ENCODE results near the gene PRKAR1B. TPM values are rescaled to one million over a fixed set of nuclear protein-coding genes. Genes with fewer than 3 reads are reported as not detected.

Gene PRKAR1B
- total and polyA plus RNA-seq, 2 donors (not counting 1 experiment from before 2014, with no cell fraction given), result 4.5 to 8.6 TPM

DNA sequence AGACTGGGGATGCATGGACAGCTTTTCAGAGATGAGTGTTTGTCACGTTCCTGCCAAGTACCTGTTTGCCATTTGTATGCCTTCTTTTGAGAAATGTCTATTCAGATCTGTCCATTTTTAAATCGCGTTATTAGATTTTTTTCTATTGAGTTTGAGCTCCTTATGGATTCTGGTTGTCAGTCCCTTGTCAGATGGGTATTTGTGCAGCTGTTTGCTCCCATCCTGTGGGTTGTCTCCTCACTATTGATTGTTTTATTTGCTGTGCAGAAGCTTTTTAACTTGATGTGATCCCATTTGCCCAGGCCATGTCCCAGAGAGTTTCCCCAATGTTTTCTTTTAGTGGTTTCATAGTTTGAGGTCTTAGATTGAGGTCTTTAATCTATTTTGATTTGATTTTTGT lies 5.5 kb upstream of the PRKAR1B start:
- no peaks in the 10 kb centered on the region for H3K27me3 ChIP-seq (replicated peaks in 1 of 4; ENCODE audit: control extremely low read depth in 1 of 4, control insufficient read depth in 3 of 4, insufficient read depth in 4 of 4, low read length in 3 of 4)
- Mint-ChIP-seq H3K9me3 (ENCODE audit: insufficient read depth) (no peaks in the 10 kb centered on the region), H3K27me3 (no peaks in the 10 kb centered on the region), H3K4me1 (peaks cover 12% of the 10 kb centered on the region), H3K4me3 (no peak overlapping the region), H3K27ac (no peak overlapping the region)
- H4K20me1 ChIP-seq (ENCODE audit: control insufficient read depth, insufficient read depth, low read length, poor library complexity, severe bottlenecking), result peaks cover 7% of the 10 kb centered on the region
- CTCF ChIA-PET, result no interaction called here
- peaks cover 31% of the 10 kb centered on the region for H3K79me2 ChIP-seq (ENCODE audit: control insufficient read depth, insufficient read depth, low read length)
- H3K4me2 ChIP-seq (replicated peaks; ENCODE audit: low read depth, low read length, poor library complexity, severe bottlenecking), result no peak overlapping the region
- no peak for DNase-seq
- TF ChIP-seq CTCF (IDR thresholded peaks at IDR 0.05) (no peak), EZH2 (IDR thresholded peaks at IDR 0.05; ENCODE audit: borderline replicate concordance, insufficient read depth, low read depth, low read length, poor library complexity, severe bottlenecking) (no peak)
- H3K4me3 ChIP-seq (ENCODE audit: control extremely low read depth in 1 of 5, extremely low read depth in 1 of 5, insufficient read depth in 1 of 5, low read depth in 2 of 5, low read length in 4 of 5), result no peak overlapping the region
- intact Hi-C loops (cut with micrococcal nuclease), result no loop called here
- peaks cover 7 to 9% of the 10 kb centered on the region in 2 donors for H3K4me1 ChIP-seq (ENCODE audit: control insufficient read depth in 2 of 2, insufficient read depth in 2 of 2, low read length in 2 of 2)
- H3K36me3 ChIP-seq (replicated peaks in 1 of 2; ENCODE audit: control extremely low read depth in 1 of 2, control insufficient read depth in 1 of 2, extremely low read depth in 1 of 2, insufficient read depth in 2 of 2, low read length in 1 of 2), result peaks cover 0 to 8% of the 10 kb centered on the region in 2 experiments
- no peak overlapping the region for H3K27ac ChIP-seq (ENCODE audit: low read length in 2 of 2)
- no peak overlapping the region for H2AFZ ChIP-seq (ENCODE audit: insufficient read depth, low read depth, low read length, poor library complexity, severe bottlenecking)
- POLR2A ChIA-PET, result interaction anchor here (0.6 kb wide), 1 partner anchor 354 kb away, joined by 11 read pairs; no protein-coding TSS in a partner anchor
- 100% methylated on average over 3 of the region's 3 CpGs for WGBS (ENCODE audit: insufficient coverage)
- peaks cover 2 to 9% (median 5%) of the 10 kb centered on the region in 3 donors for H3K9me3 ChIP-seq (ENCODE audit: control extremely low read depth in 1 of 3, control insufficient read depth in 2 of 3, insufficient read depth in 1 of 3, low read length in 2 of 3)
- no peak for ATAC-seq (ENCODE audit: low read depth)
- no peak overlapping the region for H3K9ac ChIP-seq (ENCODE audit: low read length)

- whole genome bisulfite sequencing (ENCODE audit: insufficient coverage), result 96% methylated on average over 16 of the region's 17 CpGs
- no peak overlapping the region for H3K9ac ChIP-seq (ENCODE audit: low read length)
These were observed 5.0 kb upstream of the PRKAR1B start for GRCh38 chr7:732094-732541.

More at GRCh38 chr7:732094-732541, 5.0 kb upstream of the PRKAR1B start:
- no peaks in the 10 kb centered on the region for H3K27me3 ChIP-seq (replicated peaks in 1 of 4; ENCODE audit: control extremely low read depth in 1 of 4, control insufficient read depth in 3 of 4, insufficient read depth in 4 of 4, low read length in 3 of 4)
- no peak overlapping the region for H3K4me3 Mint-ChIP-seq
- intact Hi-C loops (cut with micrococcal nuclease), result no loop called here
- no peaks in the 10 kb centered on the region for H3K27me3 Mint-ChIP-seq
- peaks cover 2 to 9% (median 5%) of the 10 kb centered on the region in 3 donors for H3K9me3 ChIP-seq (ENCODE audit: control extremely low read depth in 1 of 3, control insufficient read depth in 2 of 3, insufficient read depth in 1 of 3, low read length in 2 of 3)
- H3K79me2 ChIP-seq (ENCODE audit: control insufficient read depth, insufficient read depth, low read length), result peaks cover 30% of the 10 kb centered on the region
- peaks cover 0 to 8% of the 10 kb centered on the region in 2 experiments for H3K36me3 ChIP-seq (replicated peaks in 1 of 2; ENCODE audit: control extremely low read depth in 1 of 2, control insufficient read depth in 1 of 2, extremely low read depth in 1 of 2, insufficient read depth in 2 of 2, low read length in 1 of 2)
- peaks cover 7 to 10% of the 10 kb centered on the region in 2 donors for H3K4me1 ChIP-seq (ENCODE audit: control insufficient read depth in 2 of 2, insufficient read depth in 2 of 2, low read length in 2 of 2)
- no peak overlapping the region for H3K27ac ChIP-seq (ENCODE audit: low read length in 2 of 2)
- H3K27ac Mint-ChIP-seq, result no peak overlapping the region
- H3K4me3 ChIP-seq (ENCODE audit: control extremely low read depth in 1 of 5, extremely low read depth in 1 of 5, insufficient read depth in 1 of 5, low read depth in 2 of 5, low read length in 4 of 5), result no peak overlapping the region
- POLR2A ChIA-PET, result interaction anchor here (0.6 kb wide), 1 partner anchor 354 kb away, joined by 11 read pairs; no protein-coding TSS in a partner anchor
- no peak for DNase-seq
- H2AFZ ChIP-seq (ENCODE audit: insufficient read depth, low read depth, low read length, poor library complexity, severe bottlenecking), result no peak overlapping the region
- no peak overlapping the region for H3K4me2 ChIP-seq (replicated peaks; ENCODE audit: low read depth, low read length, poor library complexity, severe bottlenecking)
- peaks cover 7% of the 10 kb centered on the region for H4K20me1 ChIP-seq (ENCODE audit: control insufficient read depth, insufficient read depth, low read length, poor library complexity, severe bottlenecking)
- TF ChIP-seq EZH2 (IDR thresholded peaks at IDR 0.05; ENCODE audit: borderline replicate concordance, insufficient read depth, low read depth, low read length, poor library complexity, severe bottlenecking) (no peak), CTCF (IDR thresholded peaks at IDR 0.05) (no peak)
- CTCF ChIA-PET, result no interaction called here
- peaks cover 12% of the 10 kb centered on the region for H3K4me1 Mint-ChIP-seq
- ATAC-seq (ENCODE audit: low read depth), result no peak
- no peaks in the 10 kb centered on the region for H3K9me3 Mint-ChIP-seq (ENCODE audit: insufficient read depth)

All from B cell (primary cell).